ENCODE measurements around the gene GNAI2.
A peak's percentile ranks its signal among the peaks of the same experiment; 100 is the strongest.
"Not testable (repeated sequence)": the region's sequence is repeated elsewhere in the genome, so short reads cannot be mapped to it uniquely, and the experiment has no call there.

GNAI2 gene

DNA sequence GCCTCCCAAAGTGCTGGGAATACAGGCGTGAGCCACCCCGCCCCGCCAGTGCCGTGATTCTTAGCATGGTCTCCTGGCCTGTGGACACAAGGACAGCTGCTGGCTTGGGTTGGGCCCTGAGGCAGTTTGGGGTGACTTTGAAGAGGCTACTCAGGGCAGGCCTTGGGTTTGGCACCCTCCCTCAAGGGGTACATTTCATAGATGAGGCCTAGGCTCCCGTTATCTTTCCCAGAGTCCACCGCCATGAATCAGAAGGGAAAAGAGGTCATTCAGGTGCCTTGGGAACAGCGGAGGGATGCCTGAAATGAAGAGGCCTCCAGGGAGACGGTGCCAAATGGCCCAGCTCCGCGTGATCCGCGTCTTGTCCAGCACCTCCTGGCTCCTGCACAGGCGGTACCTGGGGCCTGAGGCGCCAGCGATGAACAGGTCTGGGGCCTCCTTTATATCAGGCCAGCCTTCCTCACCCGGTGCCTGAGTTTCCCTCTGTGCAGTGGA lies 9.3 kb downstream of the GNAI2 start:
- DNase-seq (ENCODE audit: low spot score), result no peak

DNA sequence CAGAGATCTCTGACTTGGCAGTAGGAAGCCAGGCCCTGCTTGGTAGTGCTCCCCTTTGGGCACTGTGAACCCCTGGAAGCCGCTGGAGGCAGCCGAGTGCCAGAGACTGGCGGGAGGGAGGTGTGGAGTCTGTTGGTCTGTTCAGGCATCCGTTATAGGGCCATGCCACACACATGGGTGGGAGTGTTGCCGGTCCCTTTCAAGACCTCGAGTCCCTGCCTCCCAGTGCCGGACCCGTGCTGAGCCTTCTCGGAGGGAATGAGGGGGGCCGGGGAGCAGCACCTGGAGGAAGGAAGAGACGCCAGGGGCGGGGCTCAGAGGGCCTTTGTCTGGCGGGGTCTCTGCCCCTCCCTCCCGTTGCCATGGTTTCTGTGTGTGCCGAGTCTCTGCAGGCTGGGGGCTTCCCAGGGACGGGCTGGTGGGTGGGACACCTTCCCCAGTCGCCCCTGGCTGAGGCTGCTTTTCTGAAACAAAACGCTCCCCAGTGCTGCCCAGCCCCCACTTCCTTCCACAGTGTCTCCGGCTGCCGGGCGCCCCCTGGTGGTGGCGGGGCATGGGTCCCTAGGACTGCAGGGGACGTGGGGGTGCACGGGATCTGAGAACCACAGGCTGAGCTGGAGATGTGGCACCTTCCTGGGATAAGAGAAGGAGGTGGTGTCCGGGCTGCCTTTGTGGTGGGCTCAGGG lies 10.0 kb downstream of the GNAI2 start:
- peak; percentile 87 for DNase-seq (ENCODE audit: low spot score)

GRCh38 chr3:50246517-50246954 lies 10.5 kb downstream of the GNAI2 start:
- DNase-seq (ENCODE audit: low spot score), result no peak

DNA sequence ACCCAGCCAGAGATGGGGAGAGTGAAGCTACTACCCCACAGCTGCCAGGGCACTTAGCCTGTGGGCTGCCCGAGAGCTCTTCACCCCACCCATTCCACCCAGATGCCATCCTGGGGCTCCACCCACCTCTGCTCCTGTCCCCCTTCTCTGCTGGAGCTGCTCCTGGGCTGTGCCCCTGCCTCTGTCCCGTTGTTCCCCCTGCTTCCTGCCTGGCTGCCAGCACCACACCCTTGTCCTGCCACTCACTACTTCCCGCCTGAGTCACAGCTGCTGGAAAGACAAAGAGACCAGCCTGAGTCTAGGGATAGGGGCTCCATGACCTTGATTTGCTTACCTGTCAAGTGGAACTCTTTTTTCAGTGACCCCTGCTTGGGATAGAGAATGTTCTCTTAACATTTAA lies 12.4 kb downstream of the GNAI2 start:
- DNase-seq (ENCODE audit: low spot score), result no peak

DNA sequence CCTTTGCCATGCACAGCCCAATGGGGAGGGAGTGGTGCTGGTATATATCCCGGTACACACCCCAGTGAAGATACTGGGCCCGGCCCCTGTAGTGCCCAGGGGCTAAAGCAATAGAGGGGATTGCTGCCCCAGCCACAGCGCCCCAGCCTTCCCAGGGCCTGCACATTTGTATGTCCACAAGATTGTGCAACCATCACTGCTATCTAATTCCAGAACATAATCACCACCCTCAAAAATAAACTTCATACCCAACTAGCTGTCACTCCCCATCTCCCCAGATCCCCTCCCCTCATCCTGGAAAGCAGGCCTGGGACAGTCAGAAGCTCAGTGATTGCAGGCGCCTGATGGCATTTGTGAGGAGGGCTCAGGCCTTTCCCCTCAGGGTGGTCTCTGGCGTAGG lies 13.5 kb downstream of the GNAI2 start:
- no peak for DNase-seq (ENCODE audit: low spot score)

DNA sequence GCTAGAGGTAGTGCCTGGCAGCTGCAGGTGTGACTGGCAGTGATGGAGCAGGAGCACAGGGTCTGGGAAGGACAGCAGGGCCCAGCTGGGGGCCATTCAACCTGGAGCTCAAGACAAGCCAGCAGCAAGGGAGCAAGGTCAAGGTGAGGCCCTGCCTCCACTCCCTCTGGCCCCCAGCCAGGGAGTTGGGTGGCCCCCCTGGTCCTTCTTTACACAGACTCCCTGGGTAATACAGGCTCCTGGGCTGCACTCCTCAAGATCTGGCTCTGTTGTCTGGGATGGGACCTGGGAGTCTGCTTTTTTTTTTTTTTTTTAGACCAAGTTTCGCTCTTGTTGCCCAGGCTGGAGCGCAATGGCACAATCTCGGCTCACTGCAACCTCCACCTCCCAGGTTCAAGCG lies 14.5 kb downstream of the GNAI2 start:
- DNase-seq (ENCODE audit: low spot score), result no peak

- no peak for DNase-seq (ENCODE audit: low spot score)
Observed at GRCh38 chr3:50251220-50251619, 15.2 kb downstream of the GNAI2 start.

DNA sequence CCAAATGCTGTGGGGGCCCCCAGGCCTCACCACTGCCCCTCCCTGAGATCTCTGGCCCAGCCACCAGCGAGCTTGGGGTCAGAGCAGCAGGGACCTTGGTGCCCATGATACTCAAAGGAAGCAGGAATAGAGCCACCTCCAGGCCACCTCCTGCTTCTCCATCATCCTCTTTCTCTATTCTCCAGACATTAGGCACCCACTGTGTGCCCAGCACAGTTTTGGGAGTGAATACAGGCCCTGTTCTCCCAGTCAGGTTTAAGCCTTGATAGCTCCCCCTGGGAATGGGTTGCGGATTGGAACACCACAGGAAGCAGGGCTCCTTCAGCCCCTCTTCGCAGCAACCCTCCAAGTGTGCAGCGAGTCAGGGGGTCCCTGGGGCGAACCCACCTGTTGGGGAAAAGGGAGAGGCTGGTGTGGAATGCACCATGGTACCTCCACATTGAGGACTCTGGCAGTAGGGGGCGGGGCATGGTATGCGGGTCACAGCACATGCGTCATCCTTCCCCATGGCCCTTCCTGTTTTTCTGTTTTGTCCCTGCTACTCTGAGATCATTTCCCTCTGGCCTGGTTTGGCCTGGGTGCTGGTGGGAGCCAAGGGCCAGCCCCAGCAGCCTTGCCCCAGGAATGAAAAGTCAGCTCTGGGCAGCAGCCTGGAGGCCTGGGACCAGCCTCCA lies 18.7 kb downstream of the GNAI2 start:
- no peak for DNase-seq (ENCODE audit: low spot score)

DNA sequence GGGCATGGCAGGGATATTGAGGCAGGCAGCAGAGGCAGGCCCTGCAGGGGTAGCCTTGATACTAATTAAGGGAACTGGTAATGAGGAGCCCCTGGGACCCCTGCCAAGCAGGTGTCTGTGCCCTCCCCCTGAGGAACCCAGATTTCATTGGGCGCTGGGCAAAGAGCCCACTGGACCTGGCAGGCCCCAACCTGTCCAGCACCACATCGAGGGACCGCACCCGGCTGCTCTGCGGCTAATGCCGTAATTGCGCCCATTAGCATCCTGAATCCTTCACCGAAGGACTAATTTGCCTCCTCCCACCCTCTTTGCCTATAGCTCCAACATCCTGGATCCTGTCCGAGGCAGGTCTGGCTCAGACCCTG lies 19.2 kb downstream of the GNAI2 start:
- DNase-seq (ENCODE audit: low spot score), result no peak

- DNase-seq (ENCODE audit: low spot score), result peak; percentile 83
Observed at GRCh38 chr3:50256978-50257890, 21.2 kb downstream of the GNAI2 start.

- no peak for DNase-seq (ENCODE audit: low spot score)
Observed at GRCh38 chr3:50258029-50258680, 22.2 kb downstream of the GNAI2 start.

GRCh38 chr3:50258979-50259378 lies 23.0 kb downstream of the GNAI2 start:
- no peak for DNase-seq (ENCODE audit: low spot score)

DNA sequence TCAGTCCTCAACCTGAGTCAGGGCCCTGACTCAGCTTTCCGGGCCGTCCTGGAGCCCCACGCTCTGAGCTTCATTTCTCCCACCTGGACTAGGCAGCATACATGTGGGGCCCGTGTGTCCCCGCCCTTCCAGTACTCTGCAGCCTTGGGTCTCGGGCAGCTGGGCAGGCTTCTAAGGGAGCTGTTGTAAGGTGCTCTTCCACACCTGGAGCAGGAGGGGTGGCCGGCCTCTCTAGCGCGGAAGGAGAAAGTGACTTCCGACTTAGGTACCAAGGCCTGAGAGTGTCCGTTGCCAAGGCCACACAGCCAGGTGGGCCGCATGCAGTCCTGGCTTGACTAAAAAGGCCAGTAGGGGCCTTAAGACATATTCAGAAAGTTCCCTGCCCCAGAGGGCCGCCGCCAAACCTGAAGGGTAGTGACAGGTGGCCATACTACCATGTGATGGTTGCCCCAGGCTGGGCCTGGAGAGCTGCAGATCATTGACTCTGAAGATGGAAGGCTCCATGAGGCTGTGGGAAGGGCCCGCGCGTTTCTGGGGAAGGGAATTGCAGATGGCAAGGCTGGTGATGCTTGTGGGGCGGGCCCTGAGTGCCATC lies 23.5 kb downstream of the GNAI2 start:
- no peak for DNase-seq (ENCODE audit: low spot score)

DNA sequence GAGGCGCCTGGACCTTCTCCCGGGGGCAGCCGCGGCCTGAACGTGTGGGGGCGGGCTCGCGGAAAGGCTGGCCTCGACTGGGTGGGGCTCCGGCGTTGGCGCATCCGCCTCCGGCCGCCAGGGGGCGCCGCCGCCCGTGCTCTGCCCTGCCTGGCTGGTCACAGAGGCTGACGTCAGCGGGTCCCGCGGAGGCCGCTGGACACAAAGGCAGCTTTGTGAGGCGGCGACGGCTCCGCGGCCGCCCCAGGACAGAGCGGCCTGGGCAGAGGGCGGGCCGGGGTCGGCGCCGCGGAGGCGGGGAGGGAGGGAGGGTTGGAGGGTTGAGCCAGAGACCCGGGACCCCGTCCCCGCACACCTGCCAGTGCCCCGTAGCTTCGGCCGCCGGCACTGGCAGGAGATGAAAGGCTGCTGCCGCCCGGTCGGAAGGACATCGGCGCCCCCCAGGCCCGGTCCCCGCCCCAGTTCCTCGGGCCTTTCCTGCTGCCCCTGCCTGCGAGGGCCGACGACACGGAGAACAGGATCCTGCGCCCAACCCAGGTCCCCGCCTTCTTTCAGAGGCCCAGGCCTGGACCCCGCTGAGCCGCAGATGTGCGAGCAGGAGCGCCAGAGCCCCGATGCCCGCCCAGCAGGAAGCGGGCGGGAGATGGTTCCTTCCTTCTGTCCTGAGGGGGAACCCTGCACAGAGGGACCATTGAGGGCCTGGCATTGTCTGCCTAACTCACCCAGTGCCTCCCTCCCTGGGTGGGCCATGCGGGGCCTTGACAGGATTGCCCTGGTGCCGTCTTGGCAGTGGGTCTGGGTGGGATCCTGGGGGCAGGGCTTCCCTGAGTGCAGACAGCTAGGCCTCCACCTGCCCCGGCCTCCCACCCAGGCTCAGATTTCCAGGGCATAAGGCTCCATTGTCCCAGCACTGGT lies 24.3 kb downstream of the GNAI2 start:
- DNase-seq (ENCODE audit: low spot score), result peak; percentile 97

DNA sequence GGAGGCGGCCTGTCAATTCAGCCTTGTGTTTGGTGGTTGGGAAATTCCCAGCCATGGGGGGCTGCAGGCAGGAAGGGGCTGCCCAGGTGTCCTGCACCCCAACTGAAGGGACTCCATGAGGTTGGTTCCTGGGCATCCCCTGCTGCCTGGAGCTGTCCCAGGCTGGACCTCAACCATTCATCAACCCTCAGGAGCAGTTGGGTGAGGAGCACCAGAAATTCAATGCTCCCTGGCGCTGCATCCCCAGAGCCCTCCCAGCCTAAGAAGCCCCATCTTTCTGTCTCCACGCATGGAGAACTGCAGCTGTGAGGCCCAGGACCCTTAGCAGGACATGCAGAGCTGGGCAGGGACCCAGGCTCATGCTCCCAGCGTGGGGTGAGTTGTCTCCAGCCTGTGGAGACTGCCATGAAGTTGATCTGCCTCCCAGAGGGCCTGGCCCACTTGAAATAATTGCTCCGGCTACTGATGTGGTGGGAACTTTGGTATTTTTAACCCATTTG lies 25.0 kb downstream of the GNAI2 start:
- DNase-seq (ENCODE audit: low spot score), result no peak

DNA sequence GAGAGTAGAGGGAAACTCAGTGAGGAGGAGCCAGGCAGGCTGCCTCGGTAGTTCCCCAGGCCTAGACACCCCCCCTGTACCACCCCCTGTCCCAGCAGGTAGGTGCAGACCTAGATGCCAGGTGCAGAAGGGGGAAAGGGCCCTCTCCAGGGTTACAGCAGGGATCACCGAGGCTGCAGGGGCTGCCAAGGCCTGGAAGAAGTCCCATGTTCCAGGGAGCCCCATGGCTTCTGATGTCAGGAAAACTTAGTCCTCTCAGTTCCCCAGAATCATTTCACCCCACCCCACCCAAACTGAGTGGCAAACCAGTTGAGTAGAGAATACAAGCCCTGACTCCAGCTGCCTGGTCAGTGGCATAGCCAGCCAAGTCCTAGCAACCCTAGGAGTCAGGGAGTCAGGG lies 25.5 kb downstream of the GNAI2 start:
- no peak for DNase-seq (ENCODE audit: low spot score)

GRCh38 chr3:50262200-50262599 lies 26.2 kb downstream of the GNAI2 start:
- not testable (repeated sequence) for DNase-seq (ENCODE audit: low spot score)

DNA sequence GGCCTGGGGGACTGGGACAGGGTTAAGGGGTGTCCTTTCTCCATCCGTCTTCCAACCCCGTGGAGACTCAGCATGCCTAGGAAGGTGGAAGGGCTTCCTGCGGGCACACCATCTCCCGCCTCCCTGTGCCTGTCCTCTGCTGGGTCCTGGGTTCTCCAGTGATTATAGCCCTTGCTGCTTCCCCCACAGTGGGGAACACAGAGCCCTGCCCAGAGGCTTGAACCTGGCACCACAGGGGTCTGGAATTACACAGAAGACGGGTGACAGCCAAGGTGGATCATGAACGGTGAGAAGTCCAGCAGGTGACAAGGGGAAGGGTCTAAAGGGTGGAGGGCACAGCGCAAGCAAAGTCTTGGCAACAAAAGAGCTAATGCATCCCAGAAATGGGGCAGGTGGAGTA lies 26.8 kb downstream of the GNAI2 start:
- no peak for DNase-seq (ENCODE audit: low spot score)

DNA sequence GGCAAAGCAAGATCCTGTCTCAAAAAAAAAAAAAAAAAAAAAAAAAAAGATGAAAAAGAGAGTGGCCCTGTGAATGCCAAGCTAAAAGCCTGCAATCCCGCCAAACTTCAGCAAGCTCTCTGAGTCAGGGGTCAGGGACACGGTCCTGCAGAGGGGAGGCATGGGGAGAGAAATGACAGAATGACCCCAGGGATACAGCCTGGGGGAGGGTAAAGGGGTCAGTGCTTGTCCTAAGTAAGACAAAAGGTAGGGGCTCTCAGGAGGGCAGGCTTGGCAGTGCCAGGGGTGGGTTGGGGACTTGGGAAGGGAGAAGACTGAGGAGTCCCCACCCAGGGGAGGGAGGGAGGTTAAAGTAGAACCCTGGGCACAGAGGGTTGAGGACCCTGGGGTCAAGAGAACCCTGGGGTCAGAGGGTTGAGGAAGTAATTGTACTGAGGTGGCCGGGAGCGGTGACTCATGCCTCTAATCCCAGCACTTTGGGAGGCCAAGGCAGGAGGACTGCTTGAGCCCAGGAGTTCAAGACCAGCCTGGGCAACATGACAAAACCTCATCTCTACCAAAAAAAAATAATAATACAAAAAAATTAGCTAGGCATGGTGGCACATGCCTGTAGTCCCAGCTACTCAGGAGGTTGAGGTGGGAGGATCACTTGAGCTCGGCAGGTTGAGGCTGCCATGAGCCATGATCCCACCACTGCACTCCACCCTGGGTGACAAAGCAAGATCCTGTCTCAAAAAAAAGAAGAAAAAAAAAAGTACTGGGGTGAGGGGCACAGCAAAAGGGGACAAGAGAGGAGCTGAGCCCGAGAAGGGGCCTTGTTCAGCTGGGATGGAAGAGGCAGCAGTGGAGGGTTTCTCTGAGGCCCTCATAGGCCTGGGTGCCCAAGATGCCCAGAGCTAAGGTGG lies 27.7 kb downstream of the GNAI2 start:
- DNase-seq (ENCODE audit: low spot score), result no peak

All from HuH-7.5 (cell line).